MCF 10A (cell line): ENCODE data around the gene SUGP1. TPM values are rescaled to one million over a fixed set of nuclear protein-coding genes. Genes with fewer than 3 reads are reported as not detected.

Source experiments
- BruUV-seq: library from RNA; stranded (reverse); fragments of 400-500 nt; replicated peaks from 2 replicates; lab custom pipeline; 2021; lab: Mats Ljungman, UMichigan
- CTCF ChIA-PET: fragments of 300-600 bp; sonication (Branson Sonifier 250); formaldehyde crosslinking; extraction: SDS; loops from one replicate; lab custom pipeline; 2021; ENCODE audit warnings: antibody characterized with exemption, inconsistent platforms; lab: Yijun Ruan, JAX
- POLR2A ChIA-PET: fragments of 300-600, 350-650 bp; sonication (Branson Sonifier 250); formaldehyde crosslinking; extraction: SDS; loops from one replicate; lab custom pipeline; 2020; ENCODE audit warnings: antibody characterized with exemption, inconsistent platforms; lab: Yijun Ruan, JAX
- DNase-seq: peaks from one replicate; pipeline ENCODE4 v3.0.0-alpha.2; 2018; ENCODE audit not compliant: unreplicated experiment
- H3K27ac Mint-ChIP-seq: one replicate; pipeline ENCODE4 v1.8.0; 2022; ENCODE audit warnings: mild to moderate bottlenecking, low read depth, mixed read lengths; ENCODE audit not compliant: unreplicated experiment
- H3K27me3 Mint-ChIP-seq: one replicate; pipeline ENCODE4 v1.8.0; 2022; ENCODE audit warnings: mixed read lengths; ENCODE audit not compliant: insufficient read depth, unreplicated experiment
- H3K36me3 Mint-ChIP-seq: one replicate; pipeline ENCODE4 v1.8.0; 2022; ENCODE audit warnings: mild to moderate bottlenecking, moderate library complexity, mixed read lengths; ENCODE audit not compliant: insufficient read depth, unreplicated experiment
- H3K4me1 Mint-ChIP-seq: one replicate; pipeline ENCODE4 v1.8.0; 2022; ENCODE audit warnings: mixed read lengths; ENCODE audit not compliant: insufficient read depth, unreplicated experiment
- H3K4me3 Mint-ChIP-seq: one replicate; pipeline ENCODE4 v1.8.0; 2022; ENCODE audit warnings: mild to moderate bottlenecking, moderate library complexity, mixed read lengths; ENCODE audit not compliant: unreplicated experiment
- H3K9me3 Mint-ChIP-seq: one replicate; pipeline ENCODE4 v1.8.0; 2022; ENCODE audit warnings: mixed read lengths; ENCODE audit not compliant: unreplicated experiment
- CTCF ChIP-seq: fragments of 200-600 bp; IDR thresholded peaks from one replicate; pipeline ENCODE4 v1.8.0; 2022; ENCODE audit warnings: antibody characterized with exemption, mild to moderate bottlenecking; ENCODE audit not compliant: unreplicated experiment
- intact Hi-C: fragments of 100-400 bp; cut with micrococcal nuclease; formaldehyde crosslinking; loops from 2 replicates; pipeline ENCODE4 v1.14.1; 2022
- total RNA-seq: library from RNA; stranded (reverse); gene quantifications from 2 replicates; pipeline ENCODE4 v1.2.3, GENCODE V29; 2022

Gene SUGP1
- total RNA-seq, 1 experiment from 2014 or later: 51.1 TPM

GRCh38 chr19:19341026-19341425 is 20.7 kb upstream of the SUGP1 start:
- Mint-ChIP-seq H3K9me3 (no peaks in the 10 kb centered on the region), H3K27ac (no peak overlapping the region), H3K27me3 (no peaks in the 10 kb centered on the region), H3K4me1 (no peaks in the 10 kb centered on the region), H3K4me3 (no peak overlapping the region), H3K36me3 (peaks cover 57% of the 10 kb centered on the region)
- POLR2A ChIA-PET: interaction anchor here (0.5 to 0.6 kb wide), 2 partner anchors 9 to 324 kb away, joined by 3 to 4 read pairs; no protein-coding TSS in a partner anchor
- CTCF ChIA-PET: interaction anchor here (0.6 to 2.8 kb wide), 7 partner anchors 10 to 1817 kb away, joined by 3 to 35 read pairs (median 4); no protein-coding TSS in a partner anchor
- no TSS peak for BruUV-seq
- intact Hi-C loops: no loop called here
- TF ChIP-seq CTCF: no peak
- no peak for DNase-seq

GRCh38 chr19:19338082-19338481 is 17.8 kb upstream of the SUGP1 start:
- TF ChIP-seq CTCF: no peak
- H3K4me3 Mint-ChIP-seq: no peak overlapping the region
- no peaks in the 10 kb centered on the region for H3K27me3 Mint-ChIP-seq
- H3K36me3 Mint-ChIP-seq: peaks cover 65% of the 10 kb centered on the region
- BruUV-seq: no TSS peak
- H3K27ac Mint-ChIP-seq: no peak overlapping the region
- ChIA-PET CTCF (interaction anchor here (0.8 to 1.3 kb wide), 3 partner anchors 9 to 22 kb away, joined by 3 to 5 read pairs (median 5); no protein-coding TSS in a partner anchor), POLR2A (interaction anchor here (0.6 to 1.4 kb wide), 3 partner anchors 15 to 47 kb away, joined by 3 to 4 read pairs (median 4); no protein-coding TSS in a partner anchor)
- peak; percentile 72 for DNase-seq
- intact Hi-C loops: no loop called here
- H3K9me3 Mint-ChIP-seq: no peaks in the 10 kb centered on the region
- no peaks in the 10 kb centered on the region for H3K4me1 Mint-ChIP-seq

- Mint-ChIP-seq H3K4me1 (no peaks in the 10 kb centered on the region), H3K27ac (no peak overlapping the region), H3K36me3 (peaks cover 61% of the 10 kb centered on the region), H3K4me3 (no peak overlapping the region), H3K9me3 (no peaks in the 10 kb centered on the region), H3K27me3 (no peaks in the 10 kb centered on the region)
- intact Hi-C loops: no loop called here
- DNase-seq: no peak
- BruUV-seq: no TSS peak
- POLR2A ChIA-PET: interaction anchor here (1.4 kb wide), 1 partner anchor 15 kb away, joined by 4 read pairs; no protein-coding TSS in a partner anchor
- TF ChIP-seq CTCF: no peak
- CTCF ChIA-PET: interaction anchor here (0.7 kb wide), 1 partner anchor 41 kb away, joined by 3 read pairs; no protein-coding TSS in a partner anchor
Measured at GRCh38 chr19:19337120-19337519, 16.8 kb upstream of the SUGP1 start.

- TF ChIP-seq CTCF: no peak
- Mint-ChIP-seq H3K9me3 (no peaks in the 10 kb centered on the region), H3K27me3 (no peaks in the 10 kb centered on the region), H3K4me3 (no peak overlapping the region), H3K27ac (no peak overlapping the region), H3K36me3 (peaks cover 62% of the 10 kb centered on the region), H3K4me1 (no peaks in the 10 kb centered on the region)
- ChIA-PET POLR2A (no interaction called here), CTCF (interaction anchor here (0.7 kb wide), 1 partner anchor 42 kb away, joined by 3 read pairs; no protein-coding TSS in a partner anchor)
- DNase-seq: no peak
- intact Hi-C loops: no loop called here
- BruUV-seq: no TSS peak
Measured at GRCh38 chr19:19336597-19336996, 16.3 kb upstream of the SUGP1 start.
